Activated naive CD8-positive, alpha-beta T cell treated with anti-CD3 and anti-CD28 coated beads, Interleukin-2, amount 10 ng/mL, durations not matched to agents 7 days and 5 days (primary cell): ENCODE data around the gene WNT8B. TPM values are rescaled to one million over a fixed set of nuclear protein-coding genes. Genes with fewer than 3 reads are reported as not detected.

Source experiments
- ATAC-seq: fragments of 150-1000 bp; cut with Tn5 transposase; one replicate; pipeline ENCODE4 v1.10.0; 2021; ENCODE audit warnings: low read depth, moderate library complexity
- POLR2A ChIA-PET: fragments of 350-600 bp; sonication (Branson Sonifier 250); formaldehyde crosslinking; loops from one replicate; lab custom pipeline; 2021; ENCODE audit warnings: antibody characterized with exemption; lab: Charles Lee
- DNase-seq: peaks from one replicate; pipeline ENCODE4 v3.0.0; 2021
- H3K27ac Mint-ChIP-seq: one replicate; pipeline ENCODE4 v1.8.0; 2022; ENCODE audit warnings: mild to moderate bottlenecking, mixed read lengths
- H3K27me3 Mint-ChIP-seq: one replicate; pipeline ENCODE4 v1.8.0; 2022; ENCODE audit warnings: mild to moderate bottlenecking, moderate library complexity, mixed read lengths
- H3K36me3 Mint-ChIP-seq: one replicate; pipeline ENCODE4 v1.8.0; 2021; ENCODE audit warnings: mild to moderate bottlenecking, mixed read lengths
- H3K4me1 Mint-ChIP-seq: one replicate; pipeline ENCODE4 v1.8.0; 2021; ENCODE audit warnings: mixed read lengths
- H3K4me3 Mint-ChIP-seq: one replicate; pipeline ENCODE4 v1.8.0; 2022; ENCODE audit warnings: mild to moderate bottlenecking, moderate library complexity, mixed read lengths
- H3K9me3 Mint-ChIP-seq: one replicate; pipeline ENCODE4 v1.8.0; 2021; ENCODE audit warnings: mixed read lengths
- total RNA-seq, 2 experiments: library from RNA; stranded (reverse); gene quantifications; one replicate each; pipeline ENCODE4 v1.2.3, GENCODE V29; 2021

WNT8B gene
- total RNA-seq, 2 experiments from 2014 or later: 0.54 to 0.91 TPM

- DNase-seq (no peak), ATAC-seq (no peak)
- H3K4me1 Mint-ChIP-seq: peaks cover 14% of the 10 kb centered on the region
- POLR2A ChIA-PET: interaction anchor here (2.4 kb wide), 1 partner anchor 18 kb away, joined by 7 read pairs; no protein-coding TSS in a partner anchor
- H3K36me3 Mint-ChIP-seq: peaks cover 51% of the 10 kb centered on the region
- H3K27ac Mint-ChIP-seq: peak overlapping the region; percentile 10
- no peaks in the 10 kb centered on the region for H3K9me3 Mint-ChIP-seq
- H3K4me3 Mint-ChIP-seq: no peak overlapping the region
- H3K27me3 Mint-ChIP-seq: no peaks in the 10 kb centered on the region
Observed at GRCh38 chr10:100489396-100489795, 26.6 kb downstream of the WNT8B start.

- Mint-ChIP-seq H3K4me1 (peaks cover 12% of the 10 kb centered on the region), H3K9me3 (no peaks in the 10 kb centered on the region), H3K27me3 (no peaks in the 10 kb centered on the region), H3K27ac (no peak overlapping the region), H3K36me3 (peaks cover 54% of the 10 kb centered on the region), H3K4me3 (no peak overlapping the region)
- DNase-seq: no peak
- ATAC-seq: no peak
- POLR2A ChIA-PET: no interaction called here
Observed at GRCh38 chr10:100490531-100490930, 27.7 kb downstream of the WNT8B start.

GRCh38 chr10:100496567-100496966, 33.8 kb downstream of the WNT8B start:
- Mint-ChIP-seq H3K4me1 (peaks cover 57% of the 10 kb centered on the region), H3K27ac (peak overlapping the region; percentile 68), H3K36me3 (peaks cover 67% of the 10 kb centered on the region), H3K27me3 (no peaks in the 10 kb centered on the region), H3K4me3 (peak overlapping the region; percentile 3), H3K9me3 (no peaks in the 10 kb centered on the region)
- no peak for DNase-seq
- POLR2A ChIA-PET: interaction anchor here (1.2 to 6.5 kb wide), 3 partner anchors 9 to 15 kb away, joined by 5 to 74 read pairs (median 28); no protein-coding TSS in a partner anchor
- no peak for ATAC-seq

GRCh38 chr10:100498059-100498458, 35.2 kb downstream of the WNT8B start:
- no peaks in the 10 kb centered on the region for H3K9me3 Mint-ChIP-seq
- H3K27ac Mint-ChIP-seq: peak overlapping the region; percentile 72
- no peaks in the 10 kb centered on the region for H3K27me3 Mint-ChIP-seq
- peak; percentile 94 for ATAC-seq
- POLR2A ChIA-PET: interaction anchor here (0.7 to 6.5 kb wide), 6 partner anchors 11 to 17 kb away, joined by 3 to 74 read pairs (median 4); no protein-coding TSS in a partner anchor
- peaks cover 71% of the 10 kb centered on the region for H3K36me3 Mint-ChIP-seq
- H3K4me3 Mint-ChIP-seq: peak overlapping the region; percentile 78
- H3K4me1 Mint-ChIP-seq: peaks cover 68% of the 10 kb centered on the region
- no peak for DNase-seq

GRCh38 chr10:100501423-100501822, 38.6 kb downstream of the WNT8B start:
- Mint-ChIP-seq H3K36me3 (peaks cover 70% of the 10 kb centered on the region), H3K4me1 (peaks cover 87% of the 10 kb centered on the region), H3K9me3 (no peaks in the 10 kb centered on the region), H3K27ac (peak overlapping the region; percentile 1), H3K27me3 (no peaks in the 10 kb centered on the region), H3K4me3 (no peak overlapping the region)
- POLR2A ChIA-PET: interaction anchor here (1.6 to 1.8 kb wide), 2 partner anchors 9 to 19 kb away, joined by 6 read pairs; no protein-coding TSS in a partner anchor
- DNase-seq (no peak), ATAC-seq (no peak)

- peaks cover 76% of the 10 kb centered on the region for H3K36me3 Mint-ChIP-seq
- no peak for DNase-seq
- peaks cover 84% of the 10 kb centered on the region for H3K4me1 Mint-ChIP-seq
- POLR2A ChIA-PET: interaction anchor here (1.3 to 1.8 kb wide), 2 partner anchors 8 to 19 kb away, joined by 3 to 6 read pairs; no protein-coding TSS in a partner anchor
- peak overlapping the region; percentile 41 for H3K4me3 Mint-ChIP-seq
- H3K27me3 Mint-ChIP-seq: no peaks in the 10 kb centered on the region
- ATAC-seq: no peak
- H3K9me3 Mint-ChIP-seq: no peaks in the 10 kb centered on the region
- peak overlapping the region; percentile 50 for H3K27ac Mint-ChIP-seq
Observed at GRCh38 chr10:100502926-100503494, 40.2 kb downstream of the WNT8B start.

- Mint-ChIP-seq H3K27ac (no peak overlapping the region), H3K4me3 (no peak overlapping the region), H3K9me3 (no peaks in the 10 kb centered on the region), H3K27me3 (no peaks in the 10 kb centered on the region), H3K4me1 (peaks cover 84% of the 10 kb centered on the region), H3K36me3 (peaks cover 68% of the 10 kb centered on the region)
- DNase-seq (no peak), ATAC-seq (no peak)
- POLR2A ChIA-PET: interaction anchor here (1.0 kb wide), 2 partner anchors 15 to 157 kb away, joined by 3 read pairs; partner anchors contain the start of gene SCD
Observed at GRCh38 chr10:100504096-100504495, 41.3 kb downstream of the WNT8B start.

- DNase-seq (no peak), ATAC-seq (no peak)
- no peaks in the 10 kb centered on the region for H3K27me3 Mint-ChIP-seq
- peak overlapping the region; percentile 87 for H3K4me3 Mint-ChIP-seq
- POLR2A ChIA-PET: interaction anchor here (1.0 kb wide), 2 partner anchors 14 to 158 kb away, joined by 3 read pairs; partner anchors contain the start of gene SCD
- H3K27ac Mint-ChIP-seq: peak overlapping the region; percentile 62
- H3K36me3 Mint-ChIP-seq: peaks cover 59% of the 10 kb centered on the region
- peaks cover 83% of the 10 kb centered on the region for H3K4me1 Mint-ChIP-seq
- no peaks in the 10 kb centered on the region for H3K9me3 Mint-ChIP-seq
Observed at GRCh38 chr10:100505164-100505563, 42.4 kb downstream of the WNT8B start.

- Mint-ChIP-seq H3K27me3 (no peaks in the 10 kb centered on the region), H3K4me3 (peak overlapping the region; percentile 87), H3K27ac (peak overlapping the region; percentile 97), H3K36me3 (peaks cover 46% of the 10 kb centered on the region), H3K4me1 (peaks cover 88% of the 10 kb centered on the region), H3K9me3 (no peaks in the 10 kb centered on the region)
- ATAC-seq (no peak), DNase-seq (no peak)
- POLR2A ChIA-PET: interaction anchor here (0.8 to 6.3 kb wide), 8 partner anchors 9 to 160 kb away, joined by 3 to 99 read pairs (median 6); partner anchors contain the start of gene SCD
Observed at GRCh38 chr10:100506596-100507356, 44.0 kb downstream of the WNT8B start.

GRCh38 chr10:100507357-100507732, 44.5 kb downstream of the WNT8B start:
- H3K4me1 Mint-ChIP-seq: peaks cover 88% of the 10 kb centered on the region
- ATAC-seq (no peak), DNase-seq (no peak)
- peaks cover 44% of the 10 kb centered on the region for H3K36me3 Mint-ChIP-seq
- peak overlapping the region; percentile 87 for H3K4me3 Mint-ChIP-seq
- H3K27ac Mint-ChIP-seq: peak overlapping the region; percentile 97
- H3K9me3 Mint-ChIP-seq: no peaks in the 10 kb centered on the region
- POLR2A ChIA-PET: interaction anchor here (0.8 to 6.3 kb wide), 9 partner anchors 10 to 160 kb away, joined by 3 to 99 read pairs (median 5); partner anchors contain the start of gene SCD
- no peaks in the 10 kb centered on the region for H3K27me3 Mint-ChIP-seq

GRCh38 chr10:100508266-100508665, 45.5 kb downstream of the WNT8B start:
- peak overlapping the region; percentile 87 for H3K4me3 Mint-ChIP-seq
- H3K36me3 Mint-ChIP-seq: peaks cover 46% of the 10 kb centered on the region
- POLR2A ChIA-PET: interaction anchor here (0.6 to 6.3 kb wide), 18 partner anchors 10 to 404 kb away, joined by 3 to 99 read pairs (median 5); partner anchors contain the start of genes HIF1AN, SCD and SLF2

GRCh38 chr10:100508691-100509150, 45.9 kb downstream of the WNT8B start:
- H3K27me3 Mint-ChIP-seq: no peaks in the 10 kb centered on the region
- DNase-seq (peak; percentile 48), ATAC-seq (peak; percentile 51)
- peak overlapping the region; percentile 87 for H3K4me3 Mint-ChIP-seq
- H3K27ac Mint-ChIP-seq: peak overlapping the region; percentile 97
- POLR2A ChIA-PET: interaction anchor here (0.6 to 6.3 kb wide), 21 partner anchors 9 to 403 kb away, joined by 3 to 99 read pairs (median 5); partner anchors contain the start of genes HIF1AN, SCD, SEC31B and SLF2
- peaks cover 88% of the 10 kb centered on the region for H3K4me1 Mint-ChIP-seq
- H3K36me3 Mint-ChIP-seq: peaks cover 48% of the 10 kb centered on the region
- H3K9me3 Mint-ChIP-seq: no peaks in the 10 kb centered on the region

More at GRCh38 chr10:100508266-100508665, 45.5 kb downstream of the WNT8B start:
- no peaks in the 10 kb centered on the region for H3K27me3 Mint-ChIP-seq
- no peak for ATAC-seq
- peaks cover 89% of the 10 kb centered on the region for H3K4me1 Mint-ChIP-seq
- H3K27ac Mint-ChIP-seq: peak overlapping the region; percentile 97
- no peak for DNase-seq
- H3K9me3 Mint-ChIP-seq: no peaks in the 10 kb centered on the region
